ENCODE results near the gene DLG5.

Gene DLG5

GRCh38 chr10:77827366-77827765 lies 99.2 kb downstream of the DLG5 start:
- no peak overlapping the region for H3K4me2 ChIP-seq (ENCODE audit: low read length)

GRCh38 chr10:77825965-77826364 lies 100.6 kb downstream of the DLG5 start:
- no peak overlapping the region for H2BK12ac ChIP-seq (ENCODE audit: low read length)
- no peaks in the 10 kb centered on the region for H3K27me3 ChIP-seq (ENCODE audit: insufficient read depth, low read length)
- no CpG with 5 or more reads among the region's 5 CpGs for WGBS (ENCODE audit: extremely low coverage, insufficient coverage, insufficient read length)
- no peak overlapping the region for H3K23ac ChIP-seq (ENCODE audit: low read length)
- no peak overlapping the region for H3K4me2 ChIP-seq (ENCODE audit: low read length)
- H3K79me1 ChIP-seq (ENCODE audit: low read length): no peaks in the 10 kb centered on the region
- DNase-seq: peak; percentile 82 to 84
- H2BK120ac ChIP-seq (ENCODE audit: insufficient read depth, low read length, poor library complexity): no peak overlapping the region
- no peaks in the 10 kb centered on the region for H3K79me2 ChIP-seq (ENCODE audit: control insufficient read depth, insufficient read depth, low read length, poor library complexity)
- H4K91ac ChIP-seq (ENCODE audit: low read depth, low read length): no peak overlapping the region
- H4K12ac ChIP-seq (ENCODE audit: low read depth, low read length): no peak overlapping the region
- peaks cover 43 to 55% of the 10 kb centered on the region in 2 experiments for H3K36me3 ChIP-seq (ENCODE audit: control insufficient read depth in 1 of 2, insufficient read depth in 2 of 2, low read length in 2 of 2)
- no peak overlapping the region for H3K4ac ChIP-seq (ENCODE audit: low read depth, low read length)
- no peak overlapping the region for H4K8ac ChIP-seq (ENCODE audit: low read depth, low read length)
- H2BK5ac ChIP-seq (ENCODE audit: low read depth, low read length, poor library complexity): no peak overlapping the region
- H3K14ac ChIP-seq (ENCODE audit: low read length): no peak overlapping the region
- no peak overlapping the region for H3K4me3 ChIP-seq (ENCODE audit: low read depth, low read length)
- H3K18ac ChIP-seq (ENCODE audit: low read length): no peak overlapping the region
- peaks cover 2% of the 10 kb centered on the region for H3K9me3 ChIP-seq (ENCODE audit: insufficient read depth, low read depth, low read length)
- H2AK5ac ChIP-seq (ENCODE audit: low read length): no peak overlapping the region
- H3K4me1 ChIP-seq (ENCODE audit: control insufficient read depth in 1 of 2, insufficient read depth in 2 of 2, low read length in 2 of 2): peaks cover 0 to 5% of the 10 kb centered on the region in 2 experiments
- no peak overlapping the region for H3K27ac ChIP-seq (ENCODE audit: low read depth, low read length)
- no peak overlapping the region for H3K9ac ChIP-seq (ENCODE audit: low read length)
- no peak overlapping the region for H2AFZ ChIP-seq (ENCODE audit: insufficient read depth, low read length, poor library complexity)

More at GRCh38 chr10:77827366-77827765, 99.2 kb downstream of the DLG5 start:
- H3K4me3 ChIP-seq (ENCODE audit: low read depth, low read length): no peak overlapping the region
- H3K4me1 ChIP-seq (ENCODE audit: control insufficient read depth in 1 of 2, insufficient read depth in 2 of 2, low read length in 2 of 2): peaks cover 0 to 5% of the 10 kb centered on the region in 2 experiments
- no peaks in the 10 kb centered on the region for H3K79me1 ChIP-seq (ENCODE audit: low read length)
- no peak overlapping the region for H2BK5ac ChIP-seq (ENCODE audit: low read depth, low read length, poor library complexity)
- H4K8ac ChIP-seq (ENCODE audit: low read depth, low read length): no peak overlapping the region
- no peaks in the 10 kb centered on the region for H3K27me3 ChIP-seq (ENCODE audit: insufficient read depth, low read length)
- no peaks in the 10 kb centered on the region for H3K79me2 ChIP-seq (ENCODE audit: control insufficient read depth, insufficient read depth, low read length, poor library complexity)
- H3K9ac ChIP-seq (ENCODE audit: low read length): no peak overlapping the region
- no peak for DNase-seq
- H2AK5ac ChIP-seq (ENCODE audit: low read length): no peak overlapping the region
- no peak overlapping the region for H3K23ac ChIP-seq (ENCODE audit: low read length)
- no peak overlapping the region for H4K12ac ChIP-seq (ENCODE audit: low read depth, low read length)
- no peak overlapping the region for H2BK120ac ChIP-seq (ENCODE audit: insufficient read depth, low read length, poor library complexity)
- H3K36me3 ChIP-seq (ENCODE audit: control insufficient read depth in 1 of 2, insufficient read depth in 2 of 2, low read length in 2 of 2): peaks cover 35 to 54% of the 10 kb centered on the region in 2 experiments
- no peak overlapping the region for H3K14ac ChIP-seq (ENCODE audit: low read length)
- no peak overlapping the region for H2BK12ac ChIP-seq (ENCODE audit: low read length)
- H3K4ac ChIP-seq (ENCODE audit: low read depth, low read length): no peak overlapping the region
- no peak overlapping the region for H3K18ac ChIP-seq (ENCODE audit: low read length)
- H3K9me3 ChIP-seq (ENCODE audit: insufficient read depth, low read depth, low read length): peaks cover 2% of the 10 kb centered on the region
- H4K91ac ChIP-seq (ENCODE audit: low read depth, low read length): no peak overlapping the region
- WGBS (ENCODE audit: extremely low coverage, insufficient coverage, insufficient read length): no CpG with 5 or more reads among the region's 9 CpGs
- H2AFZ ChIP-seq (ENCODE audit: insufficient read depth, low read length, poor library complexity): no peak overlapping the region
- no peak overlapping the region for H3K27ac ChIP-seq (ENCODE audit: low read depth, low read length)

- H3K79me1 ChIP-seq (ENCODE audit: low read length): no peaks in the 10 kb centered on the region
- no peak overlapping the region for H3K4me2 ChIP-seq (ENCODE audit: low read length)
- H2AFZ ChIP-seq (ENCODE audit: insufficient read depth, low read length, poor library complexity): no peak overlapping the region
- no peak overlapping the region for H2BK120ac ChIP-seq (ENCODE audit: insufficient read depth, low read length, poor library complexity)
- H2BK12ac ChIP-seq (ENCODE audit: low read length): no peak overlapping the region
- no peak overlapping the region for H4K91ac ChIP-seq (ENCODE audit: low read depth, low read length)
- H3K27ac ChIP-seq (ENCODE audit: low read depth, low read length): no peak overlapping the region
- no peak overlapping the region for H3K9ac ChIP-seq (ENCODE audit: low read length)
- peaks cover 41 to 53% of the 10 kb centered on the region in 2 experiments for H3K36me3 ChIP-seq (ENCODE audit: control insufficient read depth in 1 of 2, insufficient read depth in 2 of 2, low read length in 2 of 2)
- H3K9me3 ChIP-seq (ENCODE audit: insufficient read depth, low read depth, low read length): peaks cover 2% of the 10 kb centered on the region
- no peak overlapping the region for H3K4ac ChIP-seq (ENCODE audit: low read depth, low read length)
- no peaks in the 10 kb centered on the region for H3K27me3 ChIP-seq (ENCODE audit: insufficient read depth, low read length)
- no peak overlapping the region for H2BK5ac ChIP-seq (ENCODE audit: low read depth, low read length, poor library complexity)
- H3K4me1 ChIP-seq (ENCODE audit: control insufficient read depth in 1 of 2, insufficient read depth in 2 of 2, low read length in 2 of 2): peaks cover 0 to 5% of the 10 kb centered on the region in 2 experiments
- H3K79me2 ChIP-seq (ENCODE audit: control insufficient read depth, insufficient read depth, low read length, poor library complexity): no peaks in the 10 kb centered on the region
- no peak for DNase-seq
- WGBS (ENCODE audit: extremely low coverage, insufficient coverage, insufficient read length): no CpG with 5 or more reads among the region's 7 CpGs
- H3K4me3 ChIP-seq (ENCODE audit: low read depth, low read length): no peak overlapping the region
- H4K8ac ChIP-seq (ENCODE audit: low read depth, low read length): no peak overlapping the region
- no peak overlapping the region for H2AK5ac ChIP-seq (ENCODE audit: low read length)
- H3K18ac ChIP-seq (ENCODE audit: low read length): no peak overlapping the region
- H3K23ac ChIP-seq (ENCODE audit: low read length): no peak overlapping the region
- no peak overlapping the region for H4K12ac ChIP-seq (ENCODE audit: low read depth, low read length)
- H3K14ac ChIP-seq (ENCODE audit: low read length): no peak overlapping the region
Observed at GRCh38 chr10:77824908-77825307, 101.6 kb downstream of the DLG5 start.

GRCh38 chr10:77823811-77824542 lies 102.6 kb downstream of the DLG5 start:
- no peak overlapping the region for H2BK5ac ChIP-seq (ENCODE audit: low read depth, low read length, poor library complexity)
- no peak overlapping the region for H4K12ac ChIP-seq (ENCODE audit: low read depth, low read length)
- DNase-seq: no peak
- H3K79me2 ChIP-seq (ENCODE audit: control insufficient read depth, insufficient read depth, low read length, poor library complexity): no peaks in the 10 kb centered on the region
- no peak overlapping the region for H2BK120ac ChIP-seq (ENCODE audit: insufficient read depth, low read length, poor library complexity)
- no peak overlapping the region for H3K18ac ChIP-seq (ENCODE audit: low read length)
- no peak overlapping the region for H3K23ac ChIP-seq (ENCODE audit: low read length)
- H3K4me3 ChIP-seq (ENCODE audit: low read depth, low read length): no peak overlapping the region
- H3K36me3 ChIP-seq (ENCODE audit: control insufficient read depth in 1 of 2, insufficient read depth in 2 of 2, low read length in 2 of 2): peaks cover 42 to 53% of the 10 kb centered on the region in 2 experiments
- no peaks in the 10 kb centered on the region for H3K79me1 ChIP-seq (ENCODE audit: low read length)
- no peak overlapping the region for H3K9ac ChIP-seq (ENCODE audit: low read length)
- no peak overlapping the region for H2AFZ ChIP-seq (ENCODE audit: insufficient read depth, low read length, poor library complexity)
- no peak overlapping the region for H4K91ac ChIP-seq (ENCODE audit: low read depth, low read length)
- H2BK12ac ChIP-seq (ENCODE audit: low read length): no peak overlapping the region
- H3K9me3 ChIP-seq (ENCODE audit: insufficient read depth, low read depth, low read length): peaks cover 2% of the 10 kb centered on the region
- H3K4me2 ChIP-seq (ENCODE audit: low read length): no peak overlapping the region
- H3K27me3 ChIP-seq (ENCODE audit: insufficient read depth, low read length): no peaks in the 10 kb centered on the region
- no peak overlapping the region for H3K14ac ChIP-seq (ENCODE audit: low read length)
- H3K27ac ChIP-seq (ENCODE audit: low read depth, low read length): no peak overlapping the region
- peaks cover 0 to 5% of the 10 kb centered on the region in 2 experiments for H3K4me1 ChIP-seq (ENCODE audit: control insufficient read depth in 1 of 2, insufficient read depth in 2 of 2, low read length in 2 of 2)
- H4K8ac ChIP-seq (ENCODE audit: low read depth, low read length): no peak overlapping the region
- no CpG with 5 or more reads among the region's 10 CpGs for WGBS (ENCODE audit: extremely low coverage, insufficient coverage, insufficient read length)
- no peak overlapping the region for H3K4ac ChIP-seq (ENCODE audit: low read depth, low read length)
- no peak overlapping the region for H2AK5ac ChIP-seq (ENCODE audit: low read length)
